HepG2 (cell line): ENCODE measurements around the gene SOCS1. TPM values are rescaled to one million over a fixed set of nuclear protein-coding genes. Genes with fewer than 3 reads are reported as not detected.
A peak's percentile ranks its signal among the peaks of the same experiment; 100 is the strongest.

Source experiments
- AGO1 ChIP-seq: fragments of 200-400 bp; formaldehyde crosslinking; IDR thresholded peaks from 2 replicates; pipeline ENCODE4 v1.6.1; 2017; ENCODE audit warnings: mild to moderate bottlenecking, low read depth, low read length, moderate library complexity; ENCODE audit not compliant: poor library complexity, severe bottlenecking
- BATF2 ChIP-seq: sonication (generic); formaldehyde crosslinking; IDR thresholded peaks from 2 replicates; pipeline ENCODE4 v1.8.0; 2022; ENCODE audit warnings: mild to moderate bottlenecking, missing genetic modification reagents, moderate library complexity
- BCL6 ChIP-seq: IDR thresholded peaks from 2 replicates; pipeline ENCODE4 v1.6.1; 2016; ENCODE audit warnings: missing genetic modification reagents, missing compliant biosample characterization
- KDM5A ChIP-seq: fragments of 200-600 bp; sonication (generic); IDR thresholded peaks from 2 replicates; pipeline ENCODE4 v1.7.0; 2018; ENCODE audit warnings: antibody characterized with exemption, mild to moderate bottlenecking, low read length, borderline replicate concordance
- MEIS2 ChIP-seq: sonication (generic); formaldehyde crosslinking; IDR thresholded peaks from 2 replicates; pipeline ENCODE4 v1.9.0; 2021; ENCODE audit warnings: mild to moderate bottlenecking, missing genetic modification reagents
- NCOR1 ChIP-seq: fragments of 200-600 bp; sonication (generic); IDR thresholded peaks from 2 replicates; pipeline ENCODE4 v1.7.0; 2017; ENCODE audit warnings: antibody characterized with exemption, low read length, borderline replicate concordance
- NFATC3 ChIP-seq: sonication (generic); formaldehyde crosslinking; IDR thresholded peaks from 2 replicates; pipeline ENCODE4 v1.5.1; 2020; ENCODE audit warnings: mild to moderate bottlenecking, missing genetic modification reagents
- NFE2L1 ChIP-seq: sonication (generic); formaldehyde crosslinking; IDR thresholded peaks from 2 replicates; pipeline ENCODE4 v1.4.0; 2020; ENCODE audit warnings: missing genetic modification reagents, mild to moderate bottlenecking, borderline replicate concordance
- NKX3-1 ChIP-seq: sonication (generic); formaldehyde crosslinking; IDR thresholded peaks from 2 replicates; pipeline ENCODE4 v1.5.0; 2020; ENCODE audit warnings: missing genetic modification reagents
- PATZ1 ChIP-seq: sonication (generic); formaldehyde crosslinking; IDR thresholded peaks from 2 replicates; pipeline ENCODE4 v1.4.0; 2020; ENCODE audit warnings: missing genetic modification reagents
- SIX4 ChIP-seq: sonication (generic); formaldehyde crosslinking; IDR thresholded peaks from 2 replicates; pipeline ENCODE4 v1.4.0; 2020; ENCODE audit warnings: missing genetic modification reagents
- SP5 ChIP-seq: IDR thresholded peaks from 2 replicates; pipeline ENCODE4 v1.6.1; 2016; ENCODE audit warnings: low read depth, borderline replicate concordance
- ZBTB38 ChIP-seq: sonication (generic); formaldehyde crosslinking; IDR thresholded peaks from 2 replicates; pipeline ENCODE4 v1.5.1; 2020; ENCODE audit warnings: mild to moderate bottlenecking, missing genetic modification reagents
- ZNF232 ChIP-seq: sonication (generic); formaldehyde crosslinking; IDR thresholded peaks from 2 replicates; pipeline ENCODE4 v1.4.0; 2020; ENCODE audit warnings: missing genetic modification reagents, borderline replicate concordance
- ZNF276 ChIP-seq: sonication (generic); formaldehyde crosslinking; IDR thresholded peaks from 2 replicates; pipeline ENCODE4 v1.4.0; 2020; ENCODE audit warnings: mild to moderate bottlenecking, low read depth, missing genetic modification reagents
- ZNF33B ChIP-seq: sonication (generic); formaldehyde crosslinking; IDR thresholded peaks from 2 replicates; pipeline ENCODE4 v1.5.1; 2020; ENCODE audit warnings: mild to moderate bottlenecking, missing genetic modification reagents
- polyA plus RNA-seq, 8 experiments: library from polyadenylated mRNA; depleted of rRNA in 3 of 8; stranded (reverse) in 7 of 8; unstranded in 1 of 8; fragments of >200 nt; fragmentation: Illumina TruSeq in 4 of 8; extraction: Trizol in 4 of 8; gene quantifications; 2 replicates each; pipeline versions ENCODE4 v1.2.1 to v1.2.3, GENCODE V29; 2011 to 2016; ENCODE audit warnings: low read depth in 4 of 8, missing spikeins in 1 of 8, mixed read lengths in 1 of 8; ENCODE audit not compliant: insufficient read depth in 1 of 8
- total RNA-seq, 5 experiments: library from RNA; depleted of rRNA; stranded (reverse); fragments of >200 nt; fragmentation: Illumina TruSeq; extraction: Trizol; gene quantifications; 2 replicates each; pipeline ENCODE4 v1.2.3, GENCODE V29; 2016; ENCODE audit warnings: low read depth in 1 of 5
- TF ChIP-seq, protein P1 (sequence below): sonication (generic); formaldehyde crosslinking; IDR thresholded peaks from 2 replicates; pipeline ENCODE4 v1.4.0; 2020; ENCODE audit warnings: mild to moderate bottlenecking, missing genetic modification reagents, borderline replicate concordance

SOCS1 gene
- total and polyA plus RNA-seq, 2 of the 13 experiments (the other 11 are each of a cell fraction or from before 2014, with no cell fraction given) = 5.3 to 6.3 TPM

DNA sequence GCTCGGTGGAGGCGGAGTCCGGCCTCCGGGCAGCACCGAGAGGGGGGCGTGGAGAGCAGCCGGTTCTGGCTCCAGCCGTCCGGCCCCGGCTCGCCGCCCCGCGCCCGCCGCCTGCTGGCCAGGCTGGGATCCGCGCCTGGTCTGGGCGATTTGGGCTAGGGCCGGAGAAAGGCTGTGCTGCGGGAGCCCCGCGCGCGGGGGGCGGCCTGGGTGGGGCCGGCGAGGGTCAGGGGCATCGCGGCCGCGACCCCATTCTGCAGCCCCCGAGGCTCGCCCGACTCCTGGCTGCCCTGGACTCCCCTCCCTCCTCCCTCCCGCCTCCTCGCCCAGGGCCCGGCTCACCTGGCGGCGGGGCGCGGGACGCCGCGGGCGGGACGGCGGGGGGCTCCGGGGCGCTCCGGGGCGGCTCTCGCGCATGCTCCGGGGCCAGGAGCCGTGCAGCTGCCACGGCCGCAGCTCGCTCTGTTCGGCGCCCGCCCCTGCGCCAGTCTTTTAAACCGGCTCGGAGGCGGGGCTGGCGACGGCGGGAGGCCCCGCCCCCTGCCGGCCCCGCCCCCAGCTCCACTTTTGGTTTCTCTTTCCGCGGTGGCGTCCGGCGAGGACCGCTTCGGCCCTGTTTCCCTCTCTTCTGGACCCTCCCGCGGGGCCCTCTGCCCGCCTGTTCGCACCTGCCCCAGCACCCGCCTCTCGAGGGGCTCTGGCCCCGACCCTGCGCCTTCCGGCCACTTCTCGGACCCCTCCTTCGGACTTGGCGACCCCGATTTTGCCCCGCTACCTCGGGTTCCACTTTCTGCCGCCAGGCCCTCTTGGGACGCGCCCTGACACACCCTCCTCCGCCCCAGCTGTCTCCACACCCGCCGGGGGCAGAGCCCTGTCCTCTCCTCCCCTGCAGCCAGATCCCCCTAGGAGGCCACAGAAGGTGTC is at the start of gene SOCS1 (continued):
- TF ChIP-seq PATZ1 (CRISPR knock-in tag) (peak; percentile 92), NFE2L1 (CRISPR knock-in tag) (no peak), AGO1 (no peak), KDM5A (peak; percentile 63; the same call in 1 of the 2 replicates), NFATC3 (CRISPR knock-in tag) (no peak; the same call in 1 of the 2 replicates), ZNF232 (CRISPR knock-in tag) (peak; percentile 88; the same call in 1 of the 2 replicates), ZBTB38 (CRISPR knock-in tag) (peak; percentile 66), NKX3-1 (peak; percentile 92), BCL6 (peak; percentile 21; the same call in 1 of the 2 replicates), SP5 (CRISPR knock-in tag) (peak; percentile 50; the same call in 1 of the 2 replicates), ZNF33B (CRISPR knock-in tag) (peak; percentile 56), SIX4 (CRISPR knock-in tag) (peak; percentile 14; the same call in 1 of the 2 replicates), NCOR1 (no peak), BATF2 (peak; percentile 72; the same call in 1 of the 2 replicates), ZNF276 (CRISPR knock-in tag) (peak; percentile 37; the same call in 1 of the 2 replicates), MEIS2 (CRISPR knock-in tag) (peak; percentile 69; the same call in 1 of the 2 replicates)
- TF ChIP-seq, protein P1, sequence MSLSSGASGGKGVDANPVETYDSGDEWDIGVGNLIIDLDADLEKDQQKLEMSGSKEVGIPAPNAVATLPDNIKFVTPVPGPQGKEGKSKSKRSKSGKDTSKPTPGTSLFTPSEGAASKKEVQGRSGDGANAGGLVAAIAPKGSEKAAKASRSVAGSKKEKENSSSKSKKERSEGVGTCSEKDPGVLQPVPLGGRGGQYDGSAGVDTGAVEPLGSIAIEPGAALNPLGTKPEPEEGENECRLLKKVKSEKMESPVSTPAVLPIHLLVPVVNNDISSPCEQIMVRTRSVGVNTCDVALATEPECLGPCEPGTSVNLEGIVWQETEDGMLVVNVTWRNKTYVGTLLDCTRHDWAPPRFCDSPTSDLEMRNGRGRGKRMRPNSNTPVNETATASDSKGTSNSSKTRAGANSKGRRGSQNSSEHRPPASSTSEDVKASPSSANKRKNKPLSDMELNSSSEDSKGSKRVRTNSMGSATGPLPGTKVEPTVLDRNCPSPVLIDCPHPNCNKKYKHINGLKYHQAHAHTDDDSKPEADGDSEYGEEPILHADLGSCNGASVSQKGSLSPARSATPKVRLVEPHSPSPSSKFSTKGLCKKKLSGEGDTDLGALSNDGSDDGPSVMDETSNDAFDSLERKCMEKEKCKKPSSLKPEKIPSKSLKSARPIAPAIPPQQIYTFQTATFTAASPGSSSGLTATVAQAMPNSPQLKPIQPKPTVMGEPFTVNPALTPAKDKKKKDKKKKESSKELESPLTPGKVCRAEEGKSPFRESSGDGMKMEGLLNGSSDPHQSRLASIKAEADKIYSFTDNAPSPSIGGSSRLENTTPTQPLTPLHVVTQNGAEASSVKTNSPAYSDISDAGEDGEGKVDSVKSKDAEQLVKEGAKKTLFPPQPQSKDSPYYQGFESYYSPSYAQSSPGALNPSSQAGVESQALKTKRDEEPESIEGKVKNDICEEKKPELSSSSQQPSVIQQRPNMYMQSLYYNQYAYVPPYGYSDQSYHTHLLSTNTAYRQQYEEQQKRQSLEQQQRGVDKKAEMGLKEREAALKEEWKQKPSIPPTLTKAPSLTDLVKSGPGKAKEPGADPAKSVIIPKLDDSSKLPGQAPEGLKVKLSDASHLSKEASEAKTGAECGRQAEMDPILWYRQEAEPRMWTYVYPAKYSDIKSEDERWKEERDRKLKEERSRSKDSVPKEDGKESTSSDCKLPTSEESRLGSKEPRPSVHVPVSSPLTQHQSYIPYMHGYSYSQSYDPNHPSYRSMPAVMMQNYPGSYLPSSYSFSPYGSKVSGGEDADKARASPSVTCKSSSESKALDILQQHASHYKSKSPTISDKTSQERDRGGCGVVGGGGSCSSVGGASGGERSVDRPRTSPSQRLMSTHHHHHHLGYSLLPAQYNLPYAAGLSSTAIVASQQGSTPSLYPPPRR (CRISPR knock-in tag) = no peak
